ENCODE measurements around the gene BRWD1.

BRWD1 gene

DNA sequence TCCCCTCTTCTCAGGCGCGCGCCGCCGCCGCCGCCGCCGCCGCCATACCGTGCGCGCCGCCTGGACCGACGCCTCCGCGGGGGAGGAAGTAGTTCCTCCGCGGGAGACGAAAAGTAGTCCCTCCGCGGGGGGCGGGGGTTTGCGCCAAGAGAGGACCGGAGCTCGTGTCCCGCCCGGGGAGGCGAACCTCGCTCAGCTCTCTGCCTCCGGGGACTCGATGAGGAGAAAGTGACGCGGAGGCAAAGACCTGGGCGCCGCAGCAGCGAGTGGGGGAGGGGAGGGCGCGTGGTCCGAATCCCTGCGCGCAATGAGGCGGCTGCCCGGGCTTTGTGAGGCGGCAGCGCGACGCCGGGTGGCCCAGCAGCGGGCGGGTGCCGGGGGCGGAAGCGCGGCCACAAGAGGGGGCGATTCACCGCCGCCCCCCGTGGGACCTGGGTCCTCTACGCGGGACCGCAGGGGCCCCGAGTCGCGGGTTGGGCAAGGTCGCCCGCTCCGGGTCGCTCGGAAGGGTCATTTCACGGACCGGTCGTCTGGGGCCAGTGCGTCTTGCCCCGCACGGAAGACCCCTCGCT lies at the start of gene BRWD1:
TSS of gene BRWD1 (minus strand) at position 62 of the 572 bp plus-strand sequence. CDS start 141 bp downstream, outside the sequence.
- H3K4me1 Mint-ChIP-seq: peaks cover 39% of the 10 kb centered on the region

DNA sequence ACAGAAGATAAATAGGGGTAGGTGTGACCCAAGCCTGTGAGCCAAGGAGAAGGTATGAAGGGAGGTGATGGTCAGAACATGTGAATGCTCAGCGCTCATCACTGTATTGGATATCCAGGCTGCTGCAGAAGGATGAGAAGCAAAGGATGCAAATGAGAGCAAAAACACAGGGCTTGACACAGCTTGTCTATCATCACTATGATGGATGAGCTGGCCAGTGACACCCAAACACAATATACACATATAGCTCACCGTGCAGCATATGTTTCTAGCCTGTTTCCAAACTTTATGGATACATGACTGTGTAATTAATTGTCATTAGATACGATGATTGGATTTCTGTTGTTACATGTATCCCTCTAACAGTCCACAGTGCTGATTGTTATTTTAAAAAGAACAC lies 49.3 kb upstream of the BRWD1 start:
- H3K4me3 Mint-ChIP-seq: no peak overlapping the region
- no peak for DNase-seq
- H3K9me3 Mint-ChIP-seq: no peaks in the 10 kb centered on the region
- H3K4me1 Mint-ChIP-seq: no peaks in the 10 kb centered on the region
- no peak overlapping the region for H3K27ac Mint-ChIP-seq
- no peaks in the 10 kb centered on the region for H3K36me3 Mint-ChIP-seq (ENCODE audit: low read depth)
- H3K27me3 Mint-ChIP-seq: peaks cover 3% of the 10 kb centered on the region
- no peak for ATAC-seq

More for the DNA sequence above, at the start of gene BRWD1:
- peak within 1 kb of the TSS; percentile 93 for H3K27ac Mint-ChIP-seq
- ATAC-seq (peak; percentile 55), DNase-seq (peak; percentile 80)
- H3K27me3 Mint-ChIP-seq: no peaks in the 10 kb centered on the region
- no peaks in the 10 kb centered on the region for H3K9me3 Mint-ChIP-seq
- peak within 1 kb of the TSS; percentile 87 for H3K4me3 Mint-ChIP-seq
- H3K36me3 Mint-ChIP-seq (ENCODE audit: low read depth): peaks cover 21% of the 10 kb centered on the region

DNA sequence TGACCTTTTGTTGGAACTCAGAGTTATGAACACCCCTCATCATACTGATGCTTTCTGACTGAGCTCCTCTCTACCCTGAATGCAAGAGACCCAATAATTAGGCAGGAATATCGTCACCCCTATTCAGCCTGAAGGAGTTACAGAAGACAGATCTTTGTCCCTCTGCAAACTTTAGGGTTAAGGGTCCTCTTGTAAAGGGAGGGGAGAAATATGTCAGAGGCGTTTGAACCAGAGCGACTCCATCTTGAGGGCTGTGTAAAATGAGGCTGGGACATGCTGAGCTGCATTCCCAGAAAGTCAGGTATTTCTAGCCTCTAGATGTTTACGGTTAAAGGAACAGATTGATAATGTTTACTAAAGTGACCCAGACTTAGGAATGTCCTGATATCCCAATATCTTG lies 46.0 kb upstream of the BRWD1 start:
- no peak overlapping the region for H3K27ac Mint-ChIP-seq
- H3K4me1 Mint-ChIP-seq: no peaks in the 10 kb centered on the region
- H3K36me3 Mint-ChIP-seq (ENCODE audit: low read depth): no peaks in the 10 kb centered on the region
- peaks cover 4% of the 10 kb centered on the region for H3K27me3 Mint-ChIP-seq
- ATAC-seq (no peak), DNase-seq (no peak)
- H3K9me3 Mint-ChIP-seq: no peaks in the 10 kb centered on the region
- H3K4me3 Mint-ChIP-seq: no peak overlapping the region

DNA sequence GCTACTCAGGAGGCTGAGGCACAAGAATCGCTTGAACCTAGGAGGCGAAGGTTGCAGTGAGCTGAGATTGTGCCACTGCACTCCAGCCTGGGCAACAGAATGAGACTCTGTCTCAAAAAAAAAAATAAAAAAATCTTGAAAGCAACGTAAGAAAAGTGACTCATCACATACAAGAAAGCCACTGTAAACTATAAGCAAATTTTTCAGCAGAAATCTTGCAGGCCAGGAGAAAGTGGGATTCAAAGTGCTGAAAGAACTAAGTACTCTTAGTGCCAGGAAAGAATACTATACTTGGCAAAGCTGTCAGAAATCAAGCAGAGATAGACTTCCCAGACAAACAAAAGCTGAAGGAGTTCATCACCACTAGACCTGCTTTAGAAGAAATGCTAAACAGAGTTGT lies 39.9 kb upstream of the BRWD1 start:
- H3K4me3 Mint-ChIP-seq: no peak overlapping the region
- no peaks in the 10 kb centered on the region for H3K36me3 Mint-ChIP-seq (ENCODE audit: low read depth)
- DNase-seq (no peak), ATAC-seq (no peak)
- H3K27me3 Mint-ChIP-seq: peaks cover 9% of the 10 kb centered on the region
- H3K9me3 Mint-ChIP-seq: no peaks in the 10 kb centered on the region
- H3K4me1 Mint-ChIP-seq: peaks cover 13% of the 10 kb centered on the region
- H3K27ac Mint-ChIP-seq: no peak overlapping the region

DNA sequence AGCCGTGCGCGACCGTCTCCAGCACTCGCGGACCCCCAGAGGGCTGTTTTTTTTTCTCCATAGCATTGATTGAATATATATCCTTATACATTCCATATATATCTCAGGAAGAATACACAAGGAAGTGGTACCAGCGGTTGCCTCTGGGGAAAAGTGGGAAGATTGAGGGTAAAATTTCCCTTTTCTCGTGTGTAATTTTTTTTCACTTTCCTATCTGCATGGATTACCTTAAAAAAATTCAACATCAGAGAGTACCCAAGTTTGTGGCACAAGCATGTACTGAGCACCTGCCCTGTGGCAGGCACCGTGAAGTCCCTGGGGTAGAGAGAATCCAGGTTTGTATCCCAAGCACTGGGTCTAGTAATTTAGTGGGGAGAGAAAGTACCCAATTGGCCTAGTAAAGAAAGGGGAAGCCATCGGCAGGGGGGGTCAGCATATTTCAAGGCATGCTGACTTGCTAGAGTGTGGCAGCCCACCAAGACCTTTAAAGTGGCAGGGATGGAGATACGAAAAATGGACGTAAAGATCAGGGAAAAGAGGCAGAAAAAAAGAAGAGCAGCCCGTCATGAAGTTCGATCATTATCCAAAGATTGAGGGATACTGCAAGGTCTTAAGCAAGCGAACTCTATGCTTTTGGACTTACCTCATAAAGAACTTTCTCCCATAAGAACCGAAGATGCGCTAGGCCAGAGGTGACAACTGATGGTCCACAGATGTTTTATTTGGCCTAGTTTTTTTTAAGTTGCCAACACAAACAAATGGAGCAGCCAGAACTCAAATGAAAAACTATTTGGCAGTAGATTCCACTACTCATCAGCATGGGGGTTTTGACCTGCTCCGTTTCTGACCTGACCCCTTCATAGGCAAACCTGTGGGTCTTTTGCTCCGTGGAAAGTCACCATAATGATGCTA lies 36.9 kb upstream of the BRWD1 start:
- DNase-seq (no peak), ATAC-seq (no peak)
- peak overlapping the region; percentile 93 for H3K4me3 Mint-ChIP-seq
- H3K4me1 Mint-ChIP-seq: peaks cover 34% of the 10 kb centered on the region
- peaks cover 6% of the 10 kb centered on the region for H3K27me3 Mint-ChIP-seq
- H3K9me3 Mint-ChIP-seq: no peaks in the 10 kb centered on the region
- H3K27ac Mint-ChIP-seq: peak overlapping the region; percentile 98
- peaks cover 26% of the 10 kb centered on the region for H3K36me3 Mint-ChIP-seq (ENCODE audit: low read depth)

DNA sequence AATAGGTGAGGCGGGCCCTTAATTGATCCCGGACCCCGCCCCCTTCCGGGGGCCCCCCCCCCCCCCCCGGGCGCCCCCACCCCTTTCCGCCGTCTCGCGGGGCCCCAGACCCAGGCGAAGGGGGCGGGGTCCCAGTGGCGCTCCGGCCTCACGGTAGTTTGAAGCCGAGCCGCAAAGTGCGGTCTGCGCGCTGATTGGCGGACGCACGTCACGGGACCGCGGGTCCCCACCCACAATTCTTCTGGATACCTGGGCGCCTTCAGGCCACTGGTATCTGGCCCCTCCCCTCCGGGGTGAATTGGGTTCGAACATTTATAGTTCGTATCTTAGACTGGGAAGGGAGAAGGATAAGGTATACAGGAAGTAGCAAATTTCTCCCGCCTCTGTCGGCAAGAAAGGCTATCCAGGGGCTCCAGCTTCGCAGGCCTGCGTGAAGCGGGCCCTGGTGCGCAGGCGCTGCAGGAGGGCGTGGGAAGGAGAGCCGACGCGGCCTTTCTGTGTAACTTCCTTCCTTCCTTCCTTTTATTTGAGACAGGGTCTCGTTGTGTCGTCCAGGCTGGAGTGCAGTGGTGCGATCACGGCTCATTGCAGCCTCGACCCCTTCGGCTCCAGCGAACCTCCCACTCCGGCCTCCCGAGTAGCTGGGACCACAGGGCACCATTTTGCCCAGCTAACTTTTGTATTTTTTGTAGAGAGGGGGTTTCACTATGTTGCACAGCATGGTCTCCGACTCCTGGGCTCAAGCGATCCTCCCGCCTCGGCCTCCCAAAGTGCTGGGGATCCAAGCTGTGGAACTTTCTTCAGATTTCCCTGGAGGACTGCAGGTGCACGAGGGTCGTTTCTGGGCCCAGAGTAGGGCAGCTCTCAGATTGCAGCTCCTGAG lies 36.0 kb upstream of the BRWD1 start:
- DNase-seq (peak; percentile 98), ATAC-seq (peak; percentile 90)
- Mint-ChIP-seq H3K4me1 (peaks cover 41% of the 10 kb centered on the region), H3K4me3 (peak overlapping the region; percentile 93), H3K27me3 (peaks cover 4% of the 10 kb centered on the region), H3K9me3 (no peaks in the 10 kb centered on the region), H3K27ac (peak overlapping the region; percentile 98), H3K36me3 (ENCODE audit: low read depth) (peaks cover 33% of the 10 kb centered on the region)

DNA sequence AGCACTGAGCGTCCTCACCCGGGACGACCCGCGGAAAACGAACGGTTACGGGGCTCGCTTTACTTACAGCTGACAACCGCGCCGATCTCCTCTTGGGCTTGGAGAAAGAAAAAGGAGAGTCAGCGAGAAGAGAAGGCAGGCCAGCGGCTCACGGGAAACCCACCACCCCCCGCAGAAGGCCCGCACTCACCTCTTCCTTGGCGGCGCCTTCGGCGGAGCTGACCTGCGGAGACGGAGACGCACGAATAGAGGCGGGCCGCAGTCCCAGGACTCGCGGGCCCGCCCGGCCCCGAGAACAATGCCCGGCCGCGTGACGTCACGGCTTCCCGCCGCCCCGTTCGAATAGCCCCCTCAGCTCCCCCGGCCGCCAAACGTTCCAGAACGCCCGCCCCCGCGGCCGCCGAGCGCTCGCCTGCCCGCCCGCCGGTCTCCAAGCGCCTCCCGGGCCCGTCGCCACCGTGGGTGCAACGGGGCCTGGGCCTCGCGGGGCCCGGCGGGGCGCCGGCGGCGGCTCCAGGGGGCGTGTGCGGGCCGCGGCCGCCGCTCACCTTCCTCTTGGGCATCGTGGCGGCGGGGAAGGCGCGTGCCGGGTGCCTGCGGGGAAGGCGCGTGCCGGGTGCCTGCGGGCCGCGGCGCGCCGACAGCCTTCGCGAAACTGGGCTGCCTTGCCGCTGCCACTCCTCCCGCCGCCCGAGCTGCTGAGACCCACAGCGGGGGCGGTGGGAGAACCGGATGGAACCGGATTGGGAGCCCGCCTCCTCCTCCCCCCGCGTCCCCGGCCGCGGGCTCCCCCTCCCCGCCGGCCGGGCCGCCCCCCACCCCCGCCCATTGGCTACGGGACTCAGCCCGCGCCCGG lies 35.2 kb upstream of the BRWD1 start, which contains the start of gene HMGN1:
TSS of gene HMGN1 (minus strand) at position 734 of the 856 bp plus-strand sequence. CDS start at position 563, 171 bp downstream.
- H3K27me3 Mint-ChIP-seq: peaks cover 4% of the 10 kb centered on the region
- peaks cover 38% of the 10 kb centered on the region for H3K36me3 Mint-ChIP-seq (ENCODE audit: low read depth)
- H3K27ac Mint-ChIP-seq: peak within 1 kb of the TSS; percentile 98
- peak within 1 kb of the TSS; percentile 93 for H3K4me3 Mint-ChIP-seq
- H3K9me3 Mint-ChIP-seq: no peaks in the 10 kb centered on the region
- ATAC-seq (peak; percentile 53), DNase-seq (peak; percentile 90)
- peaks cover 41% of the 10 kb centered on the region for H3K4me1 Mint-ChIP-seq

DNA sequence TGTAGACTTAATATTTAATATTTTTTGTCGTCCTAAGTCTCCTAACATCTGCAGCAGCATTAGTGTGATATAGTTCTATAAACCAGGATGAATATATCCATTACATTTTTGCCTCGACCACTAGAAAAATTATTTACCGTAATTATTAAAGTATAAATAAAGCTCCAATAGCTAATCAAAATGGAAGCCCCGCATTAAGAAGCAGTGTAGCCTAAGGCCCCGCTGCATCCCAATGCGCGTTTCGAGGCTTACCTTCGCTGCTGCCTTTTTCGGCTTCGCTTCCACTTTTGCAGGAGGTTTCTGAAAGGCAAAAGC lies 34.6 kb upstream of the BRWD1 start:
- ATAC-seq (no peak), DNase-seq (no peak)
- peaks cover 44% of the 10 kb centered on the region for H3K36me3 Mint-ChIP-seq (ENCODE audit: low read depth)
- no peaks in the 10 kb centered on the region for H3K9me3 Mint-ChIP-seq
- H3K27me3 Mint-ChIP-seq: peaks cover 4% of the 10 kb centered on the region
- peak overlapping the region; percentile 86 for H3K27ac Mint-ChIP-seq
- peak overlapping the region; percentile 91 for H3K4me3 Mint-ChIP-seq
- peaks cover 41% of the 10 kb centered on the region for H3K4me1 Mint-ChIP-seq

DNA sequence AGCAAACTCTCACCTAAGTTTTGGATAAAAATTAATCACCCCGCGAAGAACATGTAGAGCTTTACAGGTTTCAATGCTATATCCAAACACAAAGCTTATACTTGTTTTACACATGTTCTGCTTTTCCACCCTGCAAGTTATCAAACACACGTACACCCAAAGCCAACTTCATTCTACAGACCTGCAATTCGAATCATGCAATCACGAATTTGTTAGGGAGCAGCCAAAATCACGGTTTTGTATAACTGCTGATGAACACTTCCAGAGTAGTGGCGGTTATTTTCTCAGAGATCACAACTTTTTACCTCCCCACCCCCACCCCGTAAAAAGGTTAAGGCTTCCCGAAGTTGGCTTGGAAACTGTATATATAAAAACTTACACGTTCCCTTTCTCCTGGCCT lies 34.1 kb upstream of the BRWD1 start:
- Mint-ChIP-seq H3K4me3 (peak overlapping the region; percentile 91), H3K27ac (peak overlapping the region; percentile 86), H3K27me3 (peaks cover 2% of the 10 kb centered on the region), H3K4me1 (peaks cover 41% of the 10 kb centered on the region), H3K9me3 (no peaks in the 10 kb centered on the region), H3K36me3 (ENCODE audit: low read depth) (peaks cover 48% of the 10 kb centered on the region)
- no peak for ATAC-seq
- DNase-seq: no peak

DNA sequence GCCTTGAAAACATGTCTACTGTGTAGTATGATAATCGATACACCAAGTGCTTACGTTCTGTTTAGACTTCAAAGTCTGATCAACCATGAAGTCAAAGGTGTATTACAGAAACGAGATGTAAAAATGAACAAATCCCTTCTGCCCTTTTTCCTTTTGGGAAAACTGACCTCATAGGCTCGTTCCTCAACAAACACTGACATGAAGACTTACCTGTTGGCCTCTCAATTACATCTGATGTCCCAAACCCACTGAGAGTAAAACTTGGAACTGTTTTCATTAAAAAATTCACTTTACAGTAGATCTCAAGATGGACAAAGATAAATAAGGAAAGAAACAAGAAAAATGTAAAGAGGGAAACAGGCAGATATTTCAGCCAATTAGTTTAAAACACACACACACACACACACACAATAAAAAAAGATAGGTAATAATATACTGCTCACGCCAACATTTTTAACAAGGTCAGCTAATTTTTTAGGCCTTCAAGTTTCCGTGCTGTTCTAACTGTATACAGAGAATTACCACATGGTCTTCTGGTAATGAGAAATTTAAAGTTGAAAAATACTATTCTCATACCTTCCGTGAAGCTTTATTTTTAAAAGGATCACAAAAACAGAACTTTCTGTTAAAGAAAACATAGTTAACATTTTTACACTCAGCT lies 33.4 kb upstream of the BRWD1 start:
- Mint-ChIP-seq H3K4me3 (peak overlapping the region; percentile 91), H3K36me3 (ENCODE audit: low read depth) (peaks cover 54% of the 10 kb centered on the region), H3K4me1 (peaks cover 41% of the 10 kb centered on the region), H3K27me3 (no peaks in the 10 kb centered on the region), H3K9me3 (no peaks in the 10 kb centered on the region), H3K27ac (peak overlapping the region; percentile 57)
- ATAC-seq (no peak), DNase-seq (no peak)

DNA sequence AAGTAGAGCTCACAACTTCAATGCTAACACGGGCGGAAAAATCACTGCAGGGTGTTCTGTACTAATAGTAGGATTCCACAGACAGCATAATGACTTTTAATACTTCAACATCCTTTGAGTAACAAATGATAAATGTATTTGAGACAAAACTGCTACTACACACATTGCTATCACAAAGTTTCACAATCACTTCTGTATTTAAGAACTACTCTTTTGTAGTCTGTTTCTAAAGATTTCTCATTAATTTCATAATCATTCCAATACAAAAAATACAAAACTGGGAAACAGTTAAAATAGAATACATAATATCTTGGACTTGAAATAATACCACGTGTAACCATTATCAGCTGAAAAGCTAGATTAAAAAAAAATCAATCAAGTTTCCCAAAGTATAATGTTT lies 32.8 kb upstream of the BRWD1 start:
- ATAC-seq (no peak), DNase-seq (no peak)
- Mint-ChIP-seq H3K27me3 (no peaks in the 10 kb centered on the region), H3K4me3 (peak overlapping the region; percentile 91), H3K36me3 (ENCODE audit: low read depth) (peaks cover 58% of the 10 kb centered on the region), H3K27ac (peak overlapping the region; percentile 57), H3K9me3 (no peaks in the 10 kb centered on the region), H3K4me1 (peaks cover 41% of the 10 kb centered on the region)

DNA sequence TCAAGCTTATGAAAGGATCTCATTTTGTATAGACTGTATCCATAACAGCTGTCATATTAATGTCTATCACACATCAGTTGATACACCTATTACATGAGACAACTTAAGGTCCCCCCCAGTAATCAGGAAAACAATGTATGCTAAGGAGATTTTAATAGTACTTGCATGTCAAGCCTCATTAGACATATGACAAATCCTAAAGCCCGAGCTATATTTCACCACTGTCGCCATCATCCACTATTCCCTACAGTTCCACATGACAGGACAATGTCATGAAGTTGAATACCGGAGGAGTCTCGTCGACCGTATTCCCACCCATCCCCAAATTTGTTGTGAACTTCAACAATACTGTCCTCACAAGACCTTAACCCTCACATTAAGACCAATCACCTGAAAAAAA lies 32.0 kb upstream of the BRWD1 start:
- no peak for DNase-seq
- peaks cover 62% of the 10 kb centered on the region for H3K36me3 Mint-ChIP-seq (ENCODE audit: low read depth)
- H3K4me3 Mint-ChIP-seq: peak overlapping the region; percentile 91
- no peaks in the 10 kb centered on the region for H3K27me3 Mint-ChIP-seq
- H3K27ac Mint-ChIP-seq: peak overlapping the region; percentile 57
- no peaks in the 10 kb centered on the region for H3K9me3 Mint-ChIP-seq
- no peak for ATAC-seq
- H3K4me1 Mint-ChIP-seq: peaks cover 40% of the 10 kb centered on the region

DNA sequence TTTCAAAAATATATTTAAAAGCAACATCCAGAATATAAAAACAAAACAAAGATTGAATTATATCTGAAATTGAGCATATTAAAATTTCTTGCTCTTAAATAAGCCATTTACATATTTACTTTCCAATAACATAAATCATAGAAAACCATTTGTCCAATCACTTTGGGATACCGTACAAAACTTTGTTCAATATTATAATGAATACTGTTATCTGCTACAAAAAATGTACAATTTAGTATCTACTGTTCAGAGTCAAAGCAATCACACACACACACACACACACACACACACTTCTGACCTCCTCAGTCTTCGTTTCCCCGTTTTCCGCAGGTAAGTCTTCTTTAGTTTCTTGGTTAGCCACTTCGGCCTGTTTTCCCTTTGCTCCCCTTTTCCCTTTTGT lies 31.4 kb upstream of the BRWD1 start:
- DNase-seq: no peak
- H3K9me3 Mint-ChIP-seq: no peaks in the 10 kb centered on the region
- H3K27ac Mint-ChIP-seq: peak overlapping the region; percentile 57
- no peaks in the 10 kb centered on the region for H3K27me3 Mint-ChIP-seq
- ATAC-seq: no peak
- H3K36me3 Mint-ChIP-seq (ENCODE audit: low read depth): peaks cover 62% of the 10 kb centered on the region
- peaks cover 34% of the 10 kb centered on the region for H3K4me1 Mint-ChIP-seq
- H3K4me3 Mint-ChIP-seq: peak overlapping the region; percentile 91

All from activated naive CD8-positive, alpha-beta T cell treated with anti-CD3 and anti-CD28 coated beads, Interleukin-2, amount 50 U/mL, for 24 hours (primary cell).